Measurements from ENCODE around the gene IFT81.

- TF ChIP-seq CTCF (IDR thresholded peaks at IDR 0.05) (no peak), EZH2 (IDR thresholded peaks at IDR 0.05; ENCODE audit: borderline replicate concordance, insufficient read depth, low read depth, low read length, poor library complexity, severe bottlenecking) (no peak)
Measured at GRCh38 chr12:110080410-110080809, 43.7 kb upstream of the IFT81 start.

Measured in B cell (primary cell).